ENCODE results near the gene ADAMTS17. TPM values are rescaled to one million over a fixed set of nuclear protein-coding genes. Genes with fewer than 3 reads are reported as not detected.

ADAMTS17 gene
- total RNA-seq, 1 experiment from 2014 or later: 4.2 TPM

- no peak for TF ChIP-seq ZNF274 (IDR thresholded peaks at IDR 0.05; ENCODE audit: low read depth, low read length)
- no peak for TF ChIP-seq CEBPB (IDR thresholded peaks at IDR 0.05; ENCODE audit: low read depth)
- TF ChIP-seq REST (IDR thresholded peaks at IDR 0.05; ENCODE audit: low read depth): no peak
- TF ChIP-seq RAD21 (IDR thresholded peaks at IDR 0.05; ENCODE audit: low read depth): no peak
- TF ChIP-seq POLR2A (IDR thresholded peaks at IDR 0.05; ENCODE audit: borderline replicate concordance, extremely low read depth, insufficient read depth, insufficient read length): no peak
- no peak for TF ChIP-seq CBX3 (IDR thresholded peaks at IDR 0.05; ENCODE audit: low read depth)
- no peak for TF ChIP-seq SRF (IDR thresholded peaks at IDR 0.05; ENCODE audit: low read depth)
- no peak for TF ChIP-seq POLR2AphosphoS5 (IDR thresholded peaks at IDR 0.05; ENCODE audit: low read depth, low read length)
Measured at GRCh38 chr15:100037901-100038300, 303.9 kb downstream of the ADAMTS17 start (continued).

- no peak overlapping the region for H3K4me3 ChIP-seq (replicated peaks in 1 of 2; ENCODE audit: low read depth in 1 of 2, low read length in 2 of 2)
- no peaks in the 10 kb centered on the region for H4K20me1 ChIP-seq (ENCODE audit: insufficient read depth)
- no peaks in the 10 kb centered on the region for H3K79me2 ChIP-seq (ENCODE audit: insufficient read depth, low read length)
- no peaks in the 10 kb centered on the region for H3K36me3 ChIP-seq (ENCODE audit: control insufficient read depth in 1 of 2, insufficient read depth in 2 of 2, low read length in 2 of 2)
- no peak overlapping the region for H3K4me2 ChIP-seq (ENCODE audit: low read length)
- no peak overlapping the region for H2AFZ ChIP-seq (ENCODE audit: low read depth, low read length, poor library complexity, severe bottlenecking)
- TF ChIP-seq SRF (IDR thresholded peaks at IDR 0.05; ENCODE audit: low read depth): no peak
- no peak for TF ChIP-seq MAX (IDR thresholded peaks at IDR 0.05)
- no peak for TF ChIP-seq POLR2A (IDR thresholded peaks at IDR 0.05; ENCODE audit: borderline replicate concordance, extremely low read depth, insufficient read depth, insufficient read length)
- no peak for TF ChIP-seq JUND (IDR thresholded peaks at IDR 0.05)
- no peak for TF ChIP-seq ELF1 (IDR thresholded peaks at IDR 0.05; ENCODE audit: borderline replicate concordance, low read depth)
- no peak for TF ChIP-seq POLR2AphosphoS5 (IDR thresholded peaks at IDR 0.05; ENCODE audit: low read depth, low read length)
- no peak for TF ChIP-seq RAD21 (IDR thresholded peaks at IDR 0.05; ENCODE audit: low read depth)
- no peak for TF ChIP-seq SP1 (IDR thresholded peaks at IDR 0.05; ENCODE audit: low read depth)
- no peak for TF ChIP-seq ZFX (IDR thresholded peaks at IDR 0.05)
- TF ChIP-seq EZH2phosphoT487 (IDR thresholded peaks at IDR 0.05; ENCODE audit: borderline replicate concordance): no peak
- TF ChIP-seq SIN3A (IDR thresholded peaks at IDR 0.05; ENCODE audit: low read depth): no peak
- TF ChIP-seq CEBPB (IDR thresholded peaks at IDR 0.05; ENCODE audit: low read depth): no peak
- no peak for TF ChIP-seq CBX3 (IDR thresholded peaks at IDR 0.05; ENCODE audit: low read depth)
- no peak for TF ChIP-seq TCF7L2 (IDR thresholded peaks at IDR 0.05; ENCODE audit: borderline replicate concordance, extremely low read depth, insufficient read depth, insufficient read length)
- no peak for TF ChIP-seq EGR1 (IDR thresholded peaks at IDR 0.05; ENCODE audit: low read depth)
- intact Hi-C loops (cut with micrococcal nuclease): no loop called here
- ChIA-PET POLR2A (no interaction called here), RAD21 (ENCODE audit: low non-redundant PET in 1 of 2, low total read pairs in 2 of 2, uncharacterized antibody in 2 of 2, unreplicated experiment in 2 of 2) (no interaction called here), CTCF (no interaction called here)
- no peaks in the 10 kb centered on the region for H3K9me2 ChIP-seq (ENCODE audit: insufficient read depth)
- ATAC-seq: no peak
- no peaks in the 10 kb centered on the region; a peak in 1 of 4 replicates for H3K4me1 ChIP-seq (ENCODE audit: control insufficient read depth in 1 of 2, insufficient read depth in 2 of 2, low read length in 2 of 2)
- no peaks in the 10 kb centered on the region for H3K27me3 ChIP-seq (ENCODE audit: insufficient read depth, low read length)
- H3K9ac ChIP-seq (ENCODE audit: low read length): no peak overlapping the region
- no peak for DNase-seq (ENCODE audit: low read depth, low spot score)
- no TSS peak for BruUV-seq (replicated peaks)
- H3K9me3 ChIP-seq (ENCODE audit: control insufficient read depth in 1 of 2, insufficient read depth in 1 of 2, low read depth in 1 of 2, low read length in 2 of 2): no peaks in the 10 kb centered on the region
- H3K27ac ChIP-seq (ENCODE audit: low read depth, low read length): no peak overlapping the region
Measured at GRCh38 chr15:100036015-100036414, 305.8 kb downstream of the ADAMTS17 start.

Data from HCT116 (cell line).